Trophoblast cell (in vitro differentiated cells and primary cell): ENCODE data around the gene DHDH.
"Not testable (repeated sequence)": the region's sequence is repeated elsewhere in the genome, so short reads cannot be mapped to it uniquely, and the experiment has no call there.

Experiments used
- DNase-seq, 2 donors: peaks; one replicate each; pipeline ENCODE4 v3.0.0-alpha.2; 2016
- H2AFZ ChIP-seq: 2 replicates; pipeline ENCODE4 v1.6.1; 2013; ENCODE audit warnings: low read length, moderate library complexity, mild to moderate bottlenecking; ENCODE audit not compliant: insufficient read depth, poor library complexity
- H2AK5ac ChIP-seq: 2 replicates; pipeline ENCODE4 v1.6.1; 2013; ENCODE audit warnings: mild to moderate bottlenecking, low read length
- H2BK120ac ChIP-seq: 2 replicates; pipeline ENCODE4 v1.6.1; 2013; ENCODE audit warnings: low read length, mild to moderate bottlenecking, moderate library complexity; ENCODE audit not compliant: insufficient read depth, poor library complexity
- H2BK12ac ChIP-seq: 2 replicates; pipeline ENCODE4 v1.6.1; 2013; ENCODE audit warnings: mild to moderate bottlenecking, low read length, moderate library complexity
- H2BK5ac ChIP-seq: 2 replicates; pipeline ENCODE4 v1.6.1; 2013; ENCODE audit warnings: low read length, low read depth, moderate library complexity, mild to moderate bottlenecking; ENCODE audit not compliant: poor library complexity
- H3K14ac ChIP-seq: 2 replicates; pipeline ENCODE4 v1.6.1; 2013; ENCODE audit warnings: mild to moderate bottlenecking, low read length
- H3K18ac ChIP-seq: 2 replicates; pipeline ENCODE4 v1.6.1; 2013; ENCODE audit warnings: mild to moderate bottlenecking, low read length
- H3K23ac ChIP-seq: 2 replicates; pipeline ENCODE4 v1.6.1; 2013; ENCODE audit warnings: low read length
- H3K27ac ChIP-seq: 2 replicates; pipeline ENCODE4 v1.5.1; 2013; ENCODE audit warnings: low read depth, mild to moderate bottlenecking, inconsistent platforms, low read length, moderate library complexity
- H3K27me3 ChIP-seq: 2 replicates; pipeline ENCODE4 v1.6.1; 2013; ENCODE audit warnings: inconsistent platforms, mild to moderate bottlenecking, low read length, moderate library complexity; ENCODE audit not compliant: insufficient read depth
- H3K36me3 ChIP-seq, 2 experiments: 1 replicate in 1 of 2; 2 replicates in 1 of 2; pipeline ENCODE4 v1.6.1; 2013; ENCODE audit warnings: low read length in 2 of 2, mild to moderate bottlenecking in 2 of 2, moderate library complexity in 1 of 2; ENCODE audit not compliant: insufficient read depth in 2 of 2, control insufficient read depth in 1 of 2
- H3K4ac ChIP-seq: 2 replicates; pipeline ENCODE4 v1.6.1; 2013; ENCODE audit warnings: low read depth, mild to moderate bottlenecking, low read length, moderate library complexity
- H3K4me1 ChIP-seq, 2 experiments: 1 replicate in 1 of 2; 2 replicates in 1 of 2; pipeline ENCODE4 v1.6.1; 2013; ENCODE audit warnings: low read length in 2 of 2, mild to moderate bottlenecking in 2 of 2, moderate library complexity in 1 of 2; ENCODE audit not compliant: insufficient read depth in 2 of 2, control insufficient read depth in 1 of 2
- H3K4me2 ChIP-seq: 2 replicates; pipeline ENCODE4 v1.6.1; 2013; ENCODE audit warnings: inconsistent platforms, mild to moderate bottlenecking, low read length, moderate library complexity
- H3K4me3 ChIP-seq: 2 replicates; pipeline ENCODE4 v1.5.1; 2013; ENCODE audit warnings: mild to moderate bottlenecking, low read depth, low read length, inconsistent platforms
- H3K79me1 ChIP-seq: one replicate; pipeline ENCODE4 v1.6.1; 2013; ENCODE audit warnings: low read length
- H3K79me2 ChIP-seq: 2 replicates; pipeline ENCODE4 v1.6.1; 2013; ENCODE audit warnings: low read length, mild to moderate bottlenecking; ENCODE audit not compliant: control insufficient read depth, insufficient read depth, poor library complexity
- H3K9ac ChIP-seq: 2 replicates; pipeline ENCODE4 v1.6.1; 2013; ENCODE audit warnings: mild to moderate bottlenecking, low read length
- H3K9me3 ChIP-seq: 2 replicates; pipeline ENCODE4 v1.6.1; 2013; ENCODE audit warnings: low read depth, mild to moderate bottlenecking, control low read depth, inconsistent platforms, low read length; ENCODE audit not compliant: insufficient read depth
- H4K12ac ChIP-seq: 2 replicates; pipeline ENCODE4 v1.6.1; 2013; ENCODE audit warnings: low read depth, mild to moderate bottlenecking, low read length, moderate library complexity
- H4K8ac ChIP-seq: 2 replicates; pipeline ENCODE4 v1.6.1; 2013; ENCODE audit warnings: low read depth, mild to moderate bottlenecking, low read length, moderate library complexity
- H4K91ac ChIP-seq: one replicate; pipeline ENCODE4 v1.6.1; 2013; ENCODE audit warnings: low read depth, mild to moderate bottlenecking, low read length, moderate library complexity
- WGBS: extraction: QIAGEN DNeasy Blood & Tissue Kit; methylation state at CpG from one replicate; pipeline ENCODE4 v1.1.7; 2013; ENCODE audit warnings: missing lambda C conversion rate; ENCODE audit not compliant: insufficient read length, insufficient coverage; ENCODE audit errors: extremely low coverage; 5-methylcytosine and 5-hydroxymethylcytosine counted together

The DHDH gene

DNA sequence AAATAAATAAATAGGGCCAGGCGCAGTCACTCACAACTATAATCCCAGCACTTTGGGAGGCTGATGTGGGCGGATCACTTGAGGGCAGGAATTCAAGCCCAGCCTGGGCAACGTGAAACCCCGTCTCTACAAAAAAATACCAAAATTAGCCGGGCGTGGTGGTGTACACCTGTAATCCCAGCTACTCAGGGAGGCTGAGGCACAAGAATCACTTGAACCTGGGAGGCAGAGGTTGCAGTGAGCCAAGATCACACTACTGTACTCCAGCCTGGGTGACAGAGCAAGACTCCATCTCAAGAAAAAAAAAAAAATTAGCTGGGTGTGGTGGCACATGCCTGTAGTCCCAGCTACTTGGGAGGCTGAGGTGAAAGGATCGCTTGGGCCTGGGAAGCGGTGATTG, 7.6 kb upstream of the DHDH start:
- H3K27ac ChIP-seq, H3K23ac ChIP-seq, H4K91ac ChIP-seq, H3K79me1 ChIP-seq, H2AK5ac ChIP-seq, H3K4ac ChIP-seq, H2BK5ac ChIP-seq, H4K12ac ChIP-seq, H3K4me2 ChIP-seq, H3K4me1 ChIP-seq, H3K14ac ChIP-seq, H3K18ac ChIP-seq, H3K4me3 ChIP-seq, H2AFZ ChIP-seq, H3K27me3 ChIP-seq, DNase-seq, H3K9me3 ChIP-seq, H2BK120ac ChIP-seq, H3K79me2 ChIP-seq, H3K9ac ChIP-seq, H2BK12ac ChIP-seq, H4K8ac ChIP-seq: not testable (repeated sequence)
- H3K36me3 ChIP-seq = peaks cover 20 to 22% of the 10 kb centered on the region in 2 experiments
- WGBS = no CpG with 5 or more reads among the region's 8 CpGs

DNA sequence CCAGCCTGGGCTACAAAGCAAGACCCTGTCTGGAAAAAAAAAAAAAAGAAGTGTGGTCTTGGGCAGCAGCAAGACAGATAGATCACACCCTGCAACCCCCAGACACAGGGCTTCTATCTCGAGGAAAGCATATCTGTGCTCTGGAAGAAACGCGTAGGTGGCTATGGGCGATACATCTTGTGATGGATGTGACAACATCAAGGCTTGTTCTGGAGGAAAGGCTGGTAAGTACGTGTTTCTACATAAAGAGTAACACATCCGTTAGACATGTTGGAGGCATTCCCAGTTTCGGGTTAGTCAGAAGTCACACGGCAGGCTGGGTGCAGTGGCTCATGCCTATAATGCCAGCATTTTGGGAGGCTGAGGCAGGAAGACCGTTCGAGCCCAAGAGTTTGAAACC, 6.6 kb upstream of the DHDH start:
- no CpG with 5 or more reads among the region's 10 CpGs for WGBS
- H3K4me3 ChIP-seq = no peak overlapping the region
- peak in 1 of 2 donors; percentile 65 for DNase-seq
- no peak overlapping the region for H2AK5ac ChIP-seq
- H3K79me2 ChIP-seq = no peaks in the 10 kb centered on the region
- no peak overlapping the region for H2BK5ac ChIP-seq
- no peak overlapping the region for H3K23ac ChIP-seq
- no peak overlapping the region for H3K27ac ChIP-seq
- H3K9ac ChIP-seq = no peak overlapping the region
- H3K27me3 ChIP-seq = no peaks in the 10 kb centered on the region
- no peak overlapping the region for H4K8ac ChIP-seq
- H3K14ac ChIP-seq = no peak overlapping the region
- no peak overlapping the region for H2BK12ac ChIP-seq
- no peaks in the 10 kb centered on the region for H3K4me1 ChIP-seq
- H3K79me1 ChIP-seq = no peaks in the 10 kb centered on the region
- no peak overlapping the region for H3K18ac ChIP-seq
- H3K36me3 ChIP-seq = peaks cover 10 to 13% of the 10 kb centered on the region in 2 experiments
- no peak overlapping the region for H3K4ac ChIP-seq
- no peak overlapping the region for H3K4me2 ChIP-seq
- no peak overlapping the region for H4K91ac ChIP-seq
- H4K12ac ChIP-seq = no peak overlapping the region
- H2BK120ac ChIP-seq = no peak overlapping the region
- no peaks in the 10 kb centered on the region for H3K9me3 ChIP-seq
- no peak overlapping the region for H2AFZ ChIP-seq

DNA sequence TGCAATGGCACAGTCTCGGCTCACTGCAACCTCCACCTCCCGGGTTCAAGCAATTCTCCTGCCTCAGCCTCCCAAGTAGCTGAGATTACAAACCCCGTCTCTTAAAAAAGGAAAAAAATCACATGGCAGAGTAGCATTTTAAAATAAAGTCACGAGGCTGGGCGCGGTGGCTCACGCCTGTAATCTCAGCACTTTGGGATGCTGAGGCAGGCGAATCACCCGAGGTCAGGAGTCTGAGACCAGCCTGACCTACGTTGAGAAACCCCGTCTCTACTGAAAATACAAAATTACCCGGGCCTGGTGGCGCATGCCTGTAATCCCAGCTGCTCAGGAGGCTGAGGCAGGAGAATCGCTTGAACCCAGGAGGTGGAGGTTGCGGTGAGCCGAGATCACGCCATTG, 5.8 kb upstream of the DHDH start:
- not testable (repeated sequence) for H2AFZ ChIP-seq, H3K23ac ChIP-seq, H3K79me1 ChIP-seq, H3K79me2 ChIP-seq, H4K8ac ChIP-seq, H4K12ac ChIP-seq, H4K91ac ChIP-seq, H3K4me3 ChIP-seq, H3K36me3 ChIP-seq, H2BK12ac ChIP-seq, H2AK5ac ChIP-seq, H3K4ac ChIP-seq, H2BK5ac ChIP-seq, H2BK120ac ChIP-seq, H3K9ac ChIP-seq, H3K14ac ChIP-seq, H3K9me3 ChIP-seq, H3K4me1 ChIP-seq, H3K18ac ChIP-seq, H3K27ac ChIP-seq, H3K4me2 ChIP-seq, H3K27me3 ChIP-seq
- DNase-seq = peak in 1 of 2 donors; percentile 15
- WGBS = no CpG with 5 or more reads among the region's 17 CpGs

DNA sequence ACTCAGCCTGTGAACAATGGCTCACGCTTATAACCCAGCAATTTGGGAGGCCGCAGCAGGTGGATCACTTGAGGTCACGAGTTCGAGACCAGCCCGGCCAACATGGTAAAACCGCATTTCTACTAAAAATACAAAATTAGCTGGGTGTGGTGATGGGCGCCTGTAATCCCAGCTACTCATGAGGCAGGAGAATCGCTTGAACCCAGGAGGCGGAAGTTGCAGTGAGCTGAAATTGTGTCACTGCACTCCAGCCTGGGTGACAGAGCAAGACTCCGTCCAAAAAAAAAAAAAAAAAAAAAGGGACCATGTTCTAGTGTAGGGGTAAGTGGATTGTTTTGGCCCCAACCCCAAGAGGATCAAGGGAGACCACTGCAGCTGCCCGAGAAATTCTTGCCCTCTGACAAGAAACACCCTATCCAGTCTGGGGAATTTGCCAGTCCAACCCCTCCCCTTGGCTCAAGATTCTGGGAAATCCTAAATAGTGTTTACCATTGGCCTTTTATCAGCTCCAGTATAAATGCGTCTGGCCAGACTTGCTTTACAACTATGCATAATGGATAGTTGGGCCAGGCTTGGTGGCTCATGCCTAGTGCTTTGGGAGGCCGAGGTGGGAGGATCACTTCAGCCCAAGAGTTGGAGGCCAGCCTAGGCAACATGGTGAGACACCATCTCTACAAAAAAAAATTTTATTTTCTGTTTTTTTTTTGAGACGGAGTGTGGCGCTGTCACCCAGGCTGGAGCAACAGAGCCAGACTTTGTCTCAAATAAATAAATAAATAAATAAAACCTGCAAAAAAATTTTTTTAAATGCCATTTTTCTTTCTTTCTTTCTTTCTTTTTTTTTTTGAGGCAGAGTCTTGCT, 5.1 kb upstream of the DHDH start:
- DNase-seq = peak in 1 of 2 donors; percentile 51
- no CpG with 5 or more reads among the region's 15 CpGs for WGBS

More for the DNA sequence above, 5.1 kb upstream of the DHDH start:
- Histone ChIP-seq H4K91ac (no peak overlapping the region), H2BK5ac (no peak overlapping the region), H3K4ac (no peak overlapping the region), H3K79me2 (no peaks in the 10 kb centered on the region), H3K23ac (no peak overlapping the region), H4K12ac (no peak overlapping the region), H3K4me1 (no peaks in the 10 kb centered on the region), H3K27me3 (no peaks in the 10 kb centered on the region), H3K9ac (no peak overlapping the region), H3K14ac (no peak overlapping the region), H3K79me1 (no peaks in the 10 kb centered on the region), H3K4me3 (no peak overlapping the region), H3K36me3 (no peaks in the 10 kb centered on the region), H2AK5ac (no peak overlapping the region), H2BK12ac (no peak overlapping the region), H3K18ac (no peak overlapping the region), H2BK120ac (no peak overlapping the region), H4K8ac (no peak overlapping the region), H3K27ac (no peak overlapping the region), H2AFZ (no peak overlapping the region), H3K9me3 (no peaks in the 10 kb centered on the region), H3K4me2 (no peak overlapping the region)
